K562 (cell line): Measurements from ENCODE around the gene HSPA1L. TPM values are rescaled to one million over a fixed set of nuclear protein-coding genes. Genes with fewer than 3 reads are reported as not detected.
A peak's percentile ranks its signal among the peaks of the same experiment; 100 is the strongest.

Experiments
- BRD4 ChIP-seq: fragments of 200-600 bp; sonication (generic); IDR thresholded peaks from 2 replicates; pipeline ENCODE4 v1.6.1; 2017; ENCODE audit warnings: inconsistent platforms
- CBFB ChIP-seq: sonication (generic); formaldehyde crosslinking; IDR thresholded peaks from 2 replicates; pipeline ENCODE4 v1.4.0; 2020; ENCODE audit warnings: mild to moderate bottlenecking, missing genetic modification reagents
- CTBP1 ChIP-seq: fragments of 450-650 bp; IDR thresholded peaks from 2 replicates; pipeline ENCODE4 v1.6.1; 2016; ENCODE audit warnings: borderline replicate concordance
- DIDO1 ChIP-seq: fragments of 450-650 bp; IDR thresholded peaks from 2 replicates; pipeline ENCODE4 v1.6.1; 2016; ENCODE audit warnings: low read depth, missing biosample characterization, missing genetic modification characterization
- DPF2 ChIP-seq: fragments of 450-650 bp; IDR thresholded peaks from 2 replicates; pipeline ENCODE4 v1.6.1; 2016
- EP300 ChIP-seq: IDR thresholded peaks from 2 replicates; pipeline ENCODE4 v1.6.1; 2012; ENCODE audit warnings: low read length, improper control_type of control experiment
- FOSL1 ChIP-seq: fragments of 200-800 bp; sonication (Bioruptor generic); conservative IDR thresholded peaks from 2 replicates; pipeline ENCODE4 v1.6.1; 2016; ENCODE audit warnings: missing genetic modification characterization, missing compliant biosample characterization
- GATAD2A ChIP-seq: fragments of 450-650 bp; IDR thresholded peaks from 2 replicates; pipeline ENCODE4 v1.6.1; 2017
- HMGN3 ChIP-seq: IDR thresholded peaks from 2 replicates; pipeline ENCODE4 v1.6.1; 2011; ENCODE audit warnings: borderline replicate concordance, low read depth, mild to moderate bottlenecking, mixed read lengths, low read length; ENCODE audit not compliant: insufficient read length; ENCODE audit errors: extremely low read depth
- HNRNPUL1 ChIP-seq: fragments of 200-400 bp; formaldehyde crosslinking; IDR thresholded peaks from 2 replicates; pipeline ENCODE4 v1.6.1; 2017; ENCODE audit warnings: low read length
- NCOA1 ChIP-seq: fragments of 450-650 bp; IDR thresholded peaks from 2 replicates; pipeline ENCODE4 v1.6.1; 2016; ENCODE audit warnings: low read depth
- NR3C1 ChIP-seq: sonication (generic); formaldehyde crosslinking; IDR thresholded peaks from 2 replicates; pipeline ENCODE4 v1.8.1; 2022; ENCODE audit warnings: missing genetic modification reagents
- NRF1 ChIP-seq, 2 experiments: fragments of 450-650 bp; IDR thresholded peaks in 1 of 2; conservative IDR thresholded peaks in 1 of 2; 2 replicates each; pipeline ENCODE4 v1.6.1; 2014; ENCODE audit warnings: mild to moderate bottlenecking in 2 of 2
- NUFIP1 ChIP-seq: fragments of 450-650 bp; IDR thresholded peaks from 2 replicates; pipeline ENCODE4 v1.6.1; 2018; ENCODE audit not compliant: partially characterized antibody
- PRMT5 ChIP-seq: sonication (generic); formaldehyde crosslinking; IDR thresholded peaks from 2 replicates; pipeline ENCODE4 v1.5.0; 2020; ENCODE audit warnings: missing genetic modification reagents
- PTTG1 ChIP-seq: fragments of 450-650 bp; IDR thresholded peaks from 2 replicates; pipeline ENCODE4 v1.6.1; 2016; ENCODE audit warnings: low read depth, mild to moderate bottlenecking, missing genetic modification characterization, missing compliant biosample characterization
- STAG1 ChIP-seq: sonication (generic); formaldehyde crosslinking; IDR thresholded peaks from 2 replicates; pipeline ENCODE4 v1.5.0; 2020; ENCODE audit warnings: missing genetic modification reagents, borderline replicate concordance
- ZBTB2 ChIP-seq: fragments of 450-650 bp; IDR thresholded peaks from 2 replicates; pipeline ENCODE4 v1.6.1; 2016; ENCODE audit warnings: antibody characterized with exemption
- ZBTB33 ChIP-seq: sonication (generic); formaldehyde crosslinking; IDR thresholded peaks from 2 replicates; pipeline ENCODE4 v1.8.1; 2023; ENCODE audit warnings: mild to moderate bottlenecking, missing genetic modification reagents
- ZC3H8 ChIP-seq: fragments of 450-650 bp; IDR thresholded peaks from 2 replicates; pipeline ENCODE4 v1.6.1; 2017
- ZNF212 ChIP-seq: fragments of 450-650 bp; formaldehyde crosslinking; IDR thresholded peaks from 2 replicates; pipeline ENCODE4 v1.4.0; 2020; ENCODE audit warnings: mild to moderate bottlenecking
- ZNF764 ChIP-seq: fragments of 250-450 bp; sonication (Bioruptor Pico); IDR thresholded peaks from 2 replicates; pipeline ENCODE4 v1.4.0; 2020; ENCODE audit warnings: low read depth, mild to moderate bottlenecking, moderate library complexity
- polyA plus RNA-seq, 8 experiments: library from polyadenylated mRNA; depleted of rRNA in 4 of 8; stranded (reverse) in 5 of 8; unstranded in 3 of 8; fragments of >200 nt; fragmentation: Nextera tagmentation in 2 of 8; fragmentation: Illumina TruSeq in 1 of 8; extraction: Ambion mirVana in 2 of 8; extraction: Trizol in 1 of 8; gene quantifications; 2 replicates each; pipeline versions ENCODE4 v1.2.1 to v1.2.3, GENCODE V29; 2011 to 2014; ENCODE audit warnings: inconsistent platforms in 1 of 8, missing spikeins in 1 of 8
- total RNA-seq, 7 experiments: library from RNA; depleted of rRNA in 6 of 7; stranded (reverse); fragments of >200 nt in 6 of 7; fragmentation: Illumina TruSeq in 2 of 7; extraction: Trizol in 2 of 7; gene quantifications; 2 replicates each; pipeline versions ENCODE4 v1.2.1 to v1.2.3, GENCODE V29; 2011 to 2021; ENCODE audit warnings: low replicate concordance in 1 of 7
- TF ChIP-seq, protein P1 (sequence below), 2 experiments: IDR thresholded peaks; 2 replicates each; pipeline ENCODE4 v1.6.1; 2012; ENCODE audit warnings: improper control_type of control experiment in 2 of 2, low read depth in 2 of 2, low read length in 2 of 2, borderline replicate concordance in 1 of 2

The HSPA1L gene
- total and polyA plus RNA-seq, 9 of the 15 experiments (the other 6 are each of a cell fraction or from before 2014, with no cell fraction given): 0.14 to 2.1 (median 1.3) TPM

DNA sequence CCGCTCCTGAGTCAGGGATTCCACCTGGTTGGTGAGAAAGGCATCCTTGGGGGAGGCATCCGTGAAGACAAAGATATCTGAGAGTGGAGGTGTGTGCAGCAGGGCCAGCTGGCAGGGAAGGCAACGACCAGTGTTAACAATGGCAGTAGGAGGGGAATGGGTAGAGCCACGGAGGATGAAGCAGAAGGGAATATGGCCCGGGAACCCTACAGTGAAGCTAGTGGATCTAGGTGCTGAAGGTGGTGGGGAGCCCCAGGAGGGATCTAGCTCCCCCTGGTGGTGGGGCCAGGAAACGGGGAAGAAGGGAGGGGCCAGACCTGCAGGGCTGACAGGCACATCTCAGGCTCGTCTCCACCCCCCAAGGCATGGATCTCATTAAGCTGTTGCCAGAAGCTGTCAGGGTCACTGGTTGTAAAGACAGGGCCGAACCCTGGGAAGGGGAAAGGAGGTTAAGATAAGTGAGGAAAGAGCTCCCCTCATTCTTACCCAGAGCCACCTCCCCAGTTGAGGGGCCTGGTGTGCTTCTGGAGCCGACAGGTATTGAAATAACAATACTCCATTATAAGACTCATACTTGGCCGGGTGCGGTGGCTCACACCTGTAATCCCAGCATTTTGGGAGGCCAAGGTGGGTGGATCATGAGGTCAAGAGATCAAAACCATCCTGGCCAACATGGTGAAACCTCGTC is 45.3 kb downstream of the HSPA1L start (continued):
- TF ChIP-seq ZBTB2: peak; percentile 73
- peak; percentile 47; the same call in 1 of the 2 replicates for TF ChIP-seq FOSL1 (tag)
- TF ChIP-seq, protein P1, sequence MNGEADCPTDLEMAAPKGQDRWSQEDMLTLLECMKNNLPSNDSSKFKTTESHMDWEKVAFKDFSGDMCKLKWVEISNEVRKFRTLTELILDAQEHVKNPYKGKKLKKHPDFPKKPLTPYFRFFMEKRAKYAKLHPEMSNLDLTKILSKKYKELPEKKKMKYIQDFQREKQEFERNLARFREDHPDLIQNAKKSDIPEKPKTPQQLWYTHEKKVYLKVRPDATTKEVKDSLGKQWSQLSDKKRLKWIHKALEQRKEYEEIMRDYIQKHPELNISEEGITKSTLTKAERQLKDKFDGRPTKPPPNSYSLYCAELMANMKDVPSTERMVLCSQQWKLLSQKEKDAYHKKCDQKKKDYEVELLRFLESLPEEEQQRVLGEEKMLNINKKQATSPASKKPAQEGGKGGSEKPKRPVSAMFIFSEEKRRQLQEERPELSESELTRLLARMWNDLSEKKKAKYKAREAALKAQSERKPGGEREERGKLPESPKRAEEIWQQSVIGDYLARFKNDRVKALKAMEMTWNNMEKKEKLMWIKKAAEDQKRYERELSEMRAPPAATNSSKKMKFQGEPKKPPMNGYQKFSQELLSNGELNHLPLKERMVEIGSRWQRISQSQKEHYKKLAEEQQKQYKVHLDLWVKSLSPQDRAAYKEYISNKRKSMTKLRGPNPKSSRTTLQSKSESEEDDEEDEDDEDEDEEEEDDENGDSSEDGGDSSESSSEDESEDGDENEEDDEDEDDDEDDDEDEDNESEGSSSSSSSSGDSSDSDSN (IDR thresholded peaks at IDR 0.05; ENCODE audit: borderline replicate concordance in 1 of 2, low read depth in 2 of 2, low read length in 2 of 2): peak in 1 of 2 experiments; percentile 88; a peak in 1 of 4 replicates
- no peak for TF ChIP-seq PTTG1 (tag)
- TF ChIP-seq NR3C1 (CRISPR knock-in tag): no peak
- TF ChIP-seq NUFIP1: peak; percentile 54
- peak; percentile 95 for TF ChIP-seq CTBP1
- TF ChIP-seq HNRNPUL1: no peak
- peak; percentile 27 for TF ChIP-seq HMGN3
- TF ChIP-seq DPF2: peak; percentile 71
- TF ChIP-seq EP300: peak; percentile 28
- TF ChIP-seq DIDO1 (tag): 0 out of 2 replicates have a peak, but pooled peaks have one; percentile 14
- no peak for TF ChIP-seq NCOA1
- TF ChIP-seq ZBTB33: peak; percentile 92
- no peak for TF ChIP-seq PRMT5
- no peak; the same call in 1 of the 2 replicates for TF ChIP-seq GATAD2A
- no peak for TF ChIP-seq ZNF764
- peak; percentile 79; the same call in 1 of the 2 replicates for TF ChIP-seq ZC3H8
- TF ChIP-seq BRD4: 0 out of 2 replicates have a peak, but pooled peaks have one; percentile 58
- 0 out of 2 replicates have a peak, but pooled peaks have one; percentile 67 for TF ChIP-seq CBFB (CRISPR knock-in tag)
- peak; percentile 85 for TF ChIP-seq STAG1
- no peak for TF ChIP-seq ZNF212 (CRISPR knock-in tag)
- TF ChIP-seq NRF1 (conservative IDR thresholded peaks at IDR 0.05 in 1 of 2, IDR thresholded peaks at IDR 0.05 in 1 of 2): peak; percentile 9 to 16; a peak in 1 of 4 replicates
